GM18520 (cell line): ENCODE results near the gene SPPL2A.
"Not testable (repeated sequence)": the region's sequence is repeated elsewhere in the genome, so short reads cannot be mapped to it uniquely, and the experiment has no call there.

Experiments
- ATAC-seq: cut with Tn5 transposase; IDR thresholded peaks from one replicate; pipeline ENCODE4 v1.9.1; 2021; ENCODE audit not compliant: unreplicated experiment

SPPL2A gene, protein sequence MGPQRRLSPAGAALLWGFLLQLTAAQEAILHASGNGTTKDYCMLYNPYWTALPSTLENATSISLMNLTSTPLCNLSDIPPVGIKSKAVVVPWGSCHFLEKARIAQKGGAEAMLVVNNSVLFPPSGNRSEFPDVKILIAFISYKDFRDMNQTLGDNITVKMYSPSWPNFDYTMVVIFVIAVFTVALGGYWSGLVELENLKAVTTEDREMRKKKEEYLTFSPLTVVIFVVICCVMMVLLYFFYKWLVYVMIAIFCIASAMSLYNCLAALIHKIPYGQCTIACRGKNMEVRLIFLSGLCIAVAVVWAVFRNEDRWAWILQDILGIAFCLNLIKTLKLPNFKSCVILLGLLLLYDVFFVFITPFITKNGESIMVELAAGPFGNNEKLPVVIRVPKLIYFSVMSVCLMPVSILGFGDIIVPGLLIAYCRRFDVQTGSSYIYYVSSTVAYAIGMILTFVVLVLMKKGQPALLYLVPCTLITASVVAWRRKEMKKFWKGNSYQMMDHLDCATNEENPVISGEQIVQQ

GRCh38 chr15:50765195-50765967, at the start of gene SPPL2A:
TSS of gene SPPL2A (minus strand) at chr15:50765706. CDS start at chr15:50765533, 173 bp downstream.
- ATAC-seq, result peak; percentile 84

DNA sequence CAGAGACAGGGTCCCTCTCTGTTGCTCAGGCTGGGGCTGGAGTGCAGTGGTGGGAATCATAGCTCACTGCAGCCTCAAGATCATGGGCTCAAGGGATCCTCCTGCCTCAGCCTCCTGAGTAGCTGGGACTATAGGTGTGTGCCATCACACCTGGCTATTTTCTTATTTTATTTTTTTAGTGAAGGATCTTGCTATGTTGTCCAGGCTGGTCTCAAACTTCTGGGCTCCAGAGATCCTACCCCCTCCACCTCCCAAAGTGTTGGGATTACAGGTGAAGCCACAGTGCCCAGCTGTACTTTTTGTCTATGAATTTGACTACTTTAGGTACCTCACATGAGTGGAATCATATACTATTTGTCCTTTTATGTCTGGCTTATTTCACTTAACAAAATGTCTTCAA, 49.1 kb upstream of the SPPL2A start:
- ATAC-seq, result no peak

DNA sequence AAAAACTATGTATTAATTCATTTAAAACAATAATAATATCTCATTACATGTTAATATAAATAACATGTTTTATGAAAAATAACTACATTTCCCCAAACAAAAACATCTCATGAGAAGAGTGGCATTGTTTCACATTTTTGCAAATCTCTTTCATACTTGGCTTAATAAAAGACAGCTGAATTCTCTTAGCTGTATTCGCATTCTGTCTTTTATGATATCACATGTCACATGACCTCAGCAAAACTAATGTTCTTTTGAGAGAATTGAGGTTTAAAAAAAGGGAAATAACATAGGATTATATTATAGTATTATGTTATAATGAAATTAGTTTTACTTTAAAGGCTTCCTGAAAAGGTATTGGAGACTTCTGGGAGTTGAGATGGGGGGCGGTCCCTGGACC, 48.4 kb upstream of the SPPL2A start:
- ATAC-seq, result no peak

- ATAC-seq, result no peak
These were observed 47.6 kb upstream of the SPPL2A start for GRCh38 chr15:50813089-50813488.

DNA sequence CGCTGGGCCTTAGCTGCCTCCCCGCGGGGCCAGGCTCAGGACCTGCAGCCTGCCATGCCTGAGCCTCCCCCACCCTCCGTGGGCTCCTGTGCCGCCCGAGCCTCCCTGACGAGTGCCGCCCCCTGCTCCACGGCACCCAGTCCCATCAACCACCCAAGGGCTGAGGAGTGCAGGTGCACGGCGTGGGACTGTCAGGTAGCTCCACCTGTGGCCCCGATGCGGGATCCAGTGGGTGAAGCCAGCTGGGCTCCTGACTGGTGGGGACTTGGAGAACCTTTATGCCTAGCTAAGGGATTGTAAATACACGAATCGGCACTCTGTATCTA, 46.6 kb upstream of the SPPL2A start:
- ATAC-seq, result not testable (repeated sequence)

DNA sequence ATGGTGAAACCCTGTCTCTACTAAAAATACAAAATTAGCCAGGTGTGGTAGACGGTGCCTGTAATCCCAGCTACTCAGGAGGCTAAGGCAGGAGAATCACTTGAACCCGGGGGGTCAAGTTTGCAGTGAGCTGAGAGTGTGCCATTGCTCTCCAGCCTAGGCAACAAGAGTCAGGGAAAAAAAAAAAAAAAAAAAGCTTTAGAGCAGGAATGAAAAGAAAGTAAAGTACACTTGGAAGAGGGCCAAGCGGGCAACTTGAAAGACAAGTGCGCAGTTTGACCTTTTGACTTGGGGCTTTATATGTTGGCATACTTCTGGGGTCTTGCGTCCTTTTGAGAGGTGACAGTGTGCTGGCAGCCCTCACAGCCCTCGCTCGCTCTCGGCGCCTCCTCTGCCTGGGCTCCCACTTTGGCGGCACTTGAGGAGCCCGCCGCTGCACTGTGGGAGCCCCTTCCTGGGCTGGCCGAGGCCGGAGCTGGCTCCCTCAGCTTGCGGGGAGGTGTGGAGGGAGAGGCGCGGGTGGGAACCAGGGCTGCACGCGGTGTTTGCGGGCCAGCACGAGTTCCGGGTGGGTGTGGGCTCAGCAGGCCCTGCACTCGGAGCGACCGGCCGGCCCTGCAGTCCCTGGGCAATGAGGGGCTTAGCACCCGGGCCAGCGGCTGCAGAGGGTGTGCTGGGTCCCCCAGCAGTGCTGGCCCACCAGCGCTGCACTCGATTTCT, 46.1 kb upstream of the SPPL2A start:
- not testable (repeated sequence) for ATAC-seq

DNA sequence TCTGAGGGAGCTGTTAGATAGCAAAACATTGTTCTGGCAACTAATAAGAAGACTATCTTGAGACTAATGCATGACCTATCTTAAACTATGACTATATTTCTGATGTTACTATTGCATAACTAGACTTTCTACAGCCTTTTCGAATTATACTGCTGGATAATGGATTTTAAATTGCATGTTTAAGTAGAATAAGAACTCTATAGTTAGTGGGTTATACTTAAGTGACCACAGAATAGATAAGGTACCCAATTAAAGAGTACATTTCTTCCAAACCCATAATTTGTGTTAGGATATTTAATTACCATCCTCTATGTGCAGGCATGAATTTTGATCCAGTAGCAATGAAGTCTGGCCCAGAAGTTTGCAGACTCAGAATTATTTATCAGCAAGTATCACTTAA, 44.6 kb upstream of the SPPL2A start:
- no peak for ATAC-seq

DNA sequence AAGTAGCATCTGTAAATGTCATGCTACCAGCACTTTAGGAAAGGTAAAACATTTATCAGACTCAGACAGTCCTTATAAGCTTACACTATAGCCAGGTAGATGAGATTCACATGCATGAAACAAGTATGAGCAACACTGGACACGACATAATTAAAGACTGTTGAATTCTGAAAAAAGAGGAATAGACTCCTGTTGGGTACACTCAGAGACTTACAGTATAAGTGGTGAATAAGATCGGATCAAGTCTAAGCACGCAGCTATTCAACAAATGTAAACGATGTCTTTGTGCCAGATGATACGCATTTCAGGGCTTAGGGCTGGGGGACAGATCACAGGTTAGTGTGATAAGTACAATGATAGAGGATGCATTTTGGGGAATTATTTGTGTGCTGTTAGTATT, 43.2 kb upstream of the SPPL2A start:
- no peak for ATAC-seq

DNA sequence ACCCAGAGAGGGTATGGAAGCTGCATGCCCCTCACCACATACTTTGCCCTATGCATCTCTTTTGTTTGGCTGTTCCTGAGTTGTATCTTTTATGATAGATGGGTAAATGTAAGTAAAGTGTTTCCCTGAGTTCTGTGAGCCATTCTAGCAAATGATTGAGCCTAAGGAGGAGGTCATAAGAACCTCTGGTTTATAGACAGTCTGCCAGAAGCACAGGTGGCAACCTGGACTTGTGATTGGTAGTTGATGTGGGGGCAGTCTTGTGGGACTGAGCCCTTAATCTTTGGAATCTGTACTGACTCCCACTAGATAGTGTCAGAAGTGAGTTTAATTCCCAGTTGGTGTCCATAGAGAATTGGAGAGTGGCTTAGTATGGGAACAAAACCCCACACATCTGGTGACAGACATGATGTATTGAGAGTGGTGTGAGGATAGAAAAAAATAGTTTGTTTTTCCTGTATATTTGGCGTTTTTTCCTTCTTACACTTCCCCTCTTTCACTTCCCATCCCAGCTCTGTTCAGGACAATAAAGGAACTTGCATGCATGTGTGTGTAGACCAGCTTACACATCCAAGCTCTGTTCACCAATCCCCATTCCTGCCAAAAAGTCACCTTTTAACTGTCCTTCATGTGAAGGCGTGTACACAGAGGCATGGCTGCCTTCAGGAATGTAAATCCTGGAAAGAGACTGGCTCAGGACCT, 38.1 kb upstream of the SPPL2A start:
- no peak for ATAC-seq

DNA sequence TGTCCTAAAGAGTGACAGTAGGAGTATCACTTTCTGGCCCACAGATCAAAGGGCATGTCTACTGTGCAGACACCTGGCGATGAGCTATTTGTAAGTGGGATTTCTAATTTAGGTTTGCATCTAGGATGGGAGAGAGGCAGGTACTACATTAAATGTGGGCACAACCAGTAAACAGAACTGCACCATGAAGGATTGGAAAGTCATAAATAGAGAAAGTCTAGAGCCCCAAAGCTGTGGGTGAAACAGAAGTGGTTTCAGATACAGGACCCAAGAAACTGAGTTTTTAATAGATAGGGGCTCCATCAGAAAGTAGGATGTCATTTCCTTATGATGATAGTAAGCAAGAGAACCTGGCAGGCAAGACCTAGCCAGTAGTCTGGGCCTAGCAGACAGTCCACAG, 35.2 kb upstream of the SPPL2A start:
- no peak for ATAC-seq

DNA sequence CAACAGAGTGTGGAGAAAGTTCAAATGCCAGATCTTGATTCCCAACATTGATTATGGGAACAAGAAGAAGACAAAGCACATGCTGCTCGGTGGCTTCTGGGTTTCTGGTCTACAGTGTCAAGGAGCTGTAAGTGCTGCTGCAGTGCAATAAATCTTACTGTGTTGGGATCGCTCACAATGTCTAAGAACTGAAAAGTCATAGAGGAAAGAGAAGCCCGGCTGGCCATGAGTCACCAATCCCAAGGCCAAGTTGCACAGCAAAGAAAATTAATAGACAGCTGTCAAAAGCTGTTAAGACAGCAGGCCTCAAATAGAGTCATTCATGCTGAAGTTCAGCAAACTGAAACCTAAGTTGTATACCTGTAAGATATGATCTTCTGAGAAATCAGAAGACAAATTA, 33.2 kb upstream of the SPPL2A start:
- ATAC-seq, result no peak

- ATAC-seq, result no peak
These were observed 32.4 kb upstream of the SPPL2A start for GRCh38 chr15:50797926-50798325.

DNA sequence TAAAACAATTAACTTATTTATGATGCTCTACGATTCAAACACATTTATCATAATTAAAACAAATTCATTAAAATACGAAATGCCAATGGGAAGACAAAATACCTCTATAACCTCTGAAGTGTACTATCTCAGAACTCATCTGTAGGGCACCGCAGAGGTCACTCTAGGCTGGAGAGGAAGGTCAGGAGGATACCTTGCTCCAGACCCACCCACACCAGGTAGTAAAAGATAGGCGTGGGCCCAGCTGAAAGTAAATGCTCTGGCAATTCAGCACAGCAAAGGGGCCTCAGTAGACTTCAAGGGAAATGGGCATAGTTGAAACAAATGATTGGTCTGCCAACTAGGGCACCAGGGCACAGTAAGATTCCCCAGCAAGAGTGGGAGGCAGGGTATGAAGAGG, 26.0 kb upstream of the SPPL2A start:
- ATAC-seq, result no peak

GRCh38 chr15:50790778-50791453, 25.4 kb upstream of the SPPL2A start:
- ATAC-seq, result no peak

DNA sequence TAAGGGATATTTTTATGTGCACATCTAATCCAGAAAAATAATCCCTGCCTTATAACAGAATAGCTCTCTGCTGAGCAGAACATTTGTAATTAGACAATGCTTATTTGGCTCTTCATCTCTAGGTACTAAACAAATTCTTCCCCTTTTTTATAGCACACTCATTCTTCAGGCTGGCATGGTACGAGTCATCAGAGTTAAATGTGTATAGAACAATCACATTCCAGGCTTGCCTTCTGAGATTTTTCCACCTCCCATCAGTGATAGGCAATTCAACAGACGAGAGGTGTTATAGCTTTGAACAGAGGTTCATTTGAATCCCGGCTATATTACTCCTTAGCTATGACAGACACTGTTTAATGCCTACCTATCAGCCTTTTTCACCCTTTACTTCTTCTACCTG, 21.4 kb upstream of the SPPL2A start:
- ATAC-seq, result no peak

- no peak for ATAC-seq
These were observed 20.9 kb upstream of the SPPL2A start for GRCh38 chr15:50786438-50786837.

DNA sequence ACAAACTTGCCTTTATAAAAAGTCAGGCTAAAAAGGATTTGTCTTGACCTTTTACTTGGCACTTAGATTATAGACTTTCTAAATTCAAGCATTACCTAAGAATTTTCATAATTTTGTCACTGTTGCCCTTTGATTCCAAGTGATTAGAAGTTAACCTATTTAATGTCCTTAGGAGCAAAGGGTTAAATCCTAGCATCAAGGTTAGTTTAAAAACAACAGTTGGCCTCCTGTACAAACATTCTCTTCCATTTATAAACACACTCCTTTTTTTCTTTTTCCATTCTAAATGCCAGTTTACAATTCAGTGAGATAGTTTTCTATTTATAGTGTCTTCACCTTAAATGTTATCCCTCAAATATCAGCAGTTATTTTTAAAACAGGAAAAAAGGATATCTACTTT, 18.4 kb upstream of the SPPL2A start:
- no peak for ATAC-seq

DNA sequence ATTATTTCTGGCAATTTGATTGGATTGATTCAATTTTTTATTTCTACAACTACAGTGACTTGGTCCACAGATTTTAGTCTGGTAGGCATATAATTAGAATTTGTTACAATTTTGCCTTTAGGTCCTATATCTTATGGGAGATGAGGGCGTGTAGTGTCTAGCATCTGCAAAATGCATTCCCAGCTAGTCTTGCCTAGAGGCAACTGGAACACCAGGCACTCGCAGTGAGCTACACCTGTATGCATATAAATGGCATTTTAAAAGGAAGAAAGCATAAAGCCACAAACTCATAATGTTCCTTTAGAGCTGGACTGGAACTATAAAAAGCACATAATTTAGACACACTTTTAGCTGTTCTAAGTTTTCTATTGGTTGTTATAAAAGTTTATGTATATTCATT, 17.9 kb upstream of the SPPL2A start:
- no peak for ATAC-seq

DNA sequence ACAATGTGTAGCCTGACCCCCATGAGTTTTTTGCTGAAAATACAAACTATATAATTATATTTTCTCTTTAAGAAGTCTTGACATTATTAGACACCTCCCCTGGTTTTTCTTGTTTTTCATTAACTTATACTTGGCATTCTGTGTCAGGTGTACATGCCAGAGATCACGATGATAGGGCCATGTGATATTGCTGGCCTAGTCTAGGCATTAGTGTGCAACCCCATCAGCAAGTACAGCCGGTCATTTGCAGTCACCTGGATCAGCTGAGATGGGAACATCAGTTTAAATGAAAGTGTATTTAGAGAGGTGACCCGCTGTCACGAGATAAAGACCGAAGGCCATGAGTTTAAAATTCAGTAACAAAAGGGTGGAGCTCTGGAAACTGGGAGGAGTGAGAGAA, 12.6 kb upstream of the SPPL2A start:
- no peak for ATAC-seq

DNA sequence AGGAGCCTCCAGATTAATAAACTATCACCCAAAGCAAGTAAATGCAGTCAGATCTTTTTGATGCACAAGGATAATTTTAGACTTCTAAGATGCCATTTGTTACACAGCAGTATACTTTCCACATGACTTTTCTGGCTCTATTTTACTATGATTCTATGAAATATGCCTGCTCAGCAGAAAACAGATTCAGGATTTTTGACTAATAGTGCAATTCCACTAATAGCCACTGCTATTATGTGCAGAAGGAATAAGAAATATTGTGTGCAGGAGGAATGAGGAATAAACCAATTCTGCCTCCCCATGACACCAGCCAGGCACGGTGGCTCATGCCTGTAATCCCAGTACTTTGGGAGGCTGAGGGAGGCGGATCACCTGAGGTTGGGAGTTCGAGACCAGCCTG, 11.5 kb upstream of the SPPL2A start:
- no peak for ATAC-seq
